Measurements from ENCODE around the gene NCOA6.
"Not testable (repeated sequence)": the region's sequence is repeated elsewhere in the genome, so short reads cannot be mapped to it uniquely, and the experiment has no call there.

The NCOA6 gene

DNA sequence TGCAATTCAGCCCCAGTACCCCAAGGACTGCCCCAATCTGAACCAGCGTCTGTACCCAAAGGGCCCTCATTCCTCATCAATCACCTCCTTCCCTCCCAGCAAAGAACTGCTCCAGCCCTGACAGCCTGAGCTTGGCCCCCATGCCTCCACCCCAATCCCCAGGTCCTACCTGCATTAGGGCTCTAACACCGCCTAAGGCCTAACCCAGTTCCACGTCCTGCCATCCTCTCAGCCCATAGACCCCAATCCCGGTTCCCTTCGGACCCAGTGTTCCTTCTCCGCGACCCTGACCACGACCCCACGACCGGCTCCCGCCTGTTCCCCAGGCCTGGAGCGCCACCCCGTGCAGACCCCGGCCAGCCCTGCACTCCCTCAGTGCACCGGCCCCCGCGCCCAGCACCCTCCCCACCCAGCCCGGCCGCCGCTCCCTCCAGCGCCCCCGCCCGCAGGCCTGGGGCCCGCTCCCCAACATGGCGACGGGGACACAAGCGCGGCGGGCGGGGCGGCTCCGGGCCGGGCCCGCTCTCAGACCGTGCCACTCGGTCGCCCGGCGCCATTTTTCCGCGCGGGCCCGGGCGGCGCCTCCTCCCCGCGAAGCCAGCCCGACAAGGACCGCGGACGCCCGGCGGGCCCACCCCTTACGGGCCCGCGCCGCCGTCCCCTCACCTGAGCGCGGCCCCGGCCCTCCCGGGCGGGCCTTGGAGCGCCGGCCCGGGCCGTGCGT lies 483 bp downstream of the NCOA6 start:
- DNase-seq: peak; percentile 16

DNA sequence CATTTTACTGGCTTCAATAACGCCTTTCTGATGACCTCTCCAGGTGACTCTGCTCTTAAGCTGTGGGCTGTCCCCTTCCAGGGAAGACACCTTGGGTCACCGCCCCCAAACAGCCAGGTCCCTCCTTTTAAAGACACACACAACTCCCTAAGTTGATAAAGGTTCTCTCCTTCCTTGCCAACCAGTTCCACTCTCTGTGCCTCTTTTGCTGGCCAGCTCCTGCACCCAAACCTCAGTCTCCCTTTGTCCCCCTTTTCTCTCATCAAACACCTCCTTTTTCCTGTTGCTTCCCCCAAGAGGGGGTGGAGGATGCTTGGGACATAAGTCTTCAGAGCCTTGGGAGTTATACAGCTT lies 1.0 kb downstream of the NCOA6 start:
- DNase-seq: peak; percentile 62

DNA sequence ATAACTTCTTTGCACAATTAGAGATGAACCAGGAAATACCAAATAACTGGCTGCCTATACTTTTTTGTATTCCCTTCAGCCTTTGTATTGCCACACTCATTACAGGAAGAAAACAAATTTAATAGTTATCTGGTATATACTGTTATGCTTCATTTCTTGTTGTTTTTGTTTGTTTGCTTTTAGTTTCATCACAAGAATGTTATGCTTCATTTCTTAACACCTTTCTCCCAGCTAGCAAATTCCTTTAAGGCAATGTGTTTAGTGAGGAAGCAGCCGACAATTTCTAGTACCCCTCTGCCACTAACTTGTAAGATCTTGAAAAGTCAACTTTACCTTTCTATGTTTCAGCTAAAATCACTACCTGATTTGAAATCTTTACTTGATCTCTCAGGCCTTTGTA lies 1.4 kb downstream of the NCOA6 start:
- DNase-seq: no peak

- DNase-seq: no peak
Measured at GRCh38 chr20:34820805-34821578, 4.5 kb downstream of the NCOA6 start.

GRCh38 chr20:34817801-34818200 lies 7.7 kb downstream of the NCOA6 start:
- no peak for DNase-seq

DNA sequence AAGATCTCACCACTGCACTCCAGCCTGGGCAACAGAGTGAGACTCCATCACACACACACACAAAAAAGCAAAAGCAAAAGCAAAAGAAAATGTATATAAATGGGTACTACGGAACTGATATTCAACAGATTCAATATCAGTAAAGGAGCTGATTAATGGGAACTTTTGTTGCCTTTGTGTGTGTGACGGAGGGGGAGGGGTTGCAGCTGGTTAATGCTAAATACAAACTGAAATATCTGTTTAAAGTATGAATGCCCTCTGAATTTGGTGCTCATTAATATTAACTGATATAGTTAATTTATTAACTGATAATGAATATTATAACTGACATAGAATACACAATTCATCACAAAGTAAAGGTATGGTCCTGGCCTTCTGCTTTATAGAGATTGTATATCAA lies 8.4 kb downstream of the NCOA6 start:
- no peak for DNase-seq

DNA sequence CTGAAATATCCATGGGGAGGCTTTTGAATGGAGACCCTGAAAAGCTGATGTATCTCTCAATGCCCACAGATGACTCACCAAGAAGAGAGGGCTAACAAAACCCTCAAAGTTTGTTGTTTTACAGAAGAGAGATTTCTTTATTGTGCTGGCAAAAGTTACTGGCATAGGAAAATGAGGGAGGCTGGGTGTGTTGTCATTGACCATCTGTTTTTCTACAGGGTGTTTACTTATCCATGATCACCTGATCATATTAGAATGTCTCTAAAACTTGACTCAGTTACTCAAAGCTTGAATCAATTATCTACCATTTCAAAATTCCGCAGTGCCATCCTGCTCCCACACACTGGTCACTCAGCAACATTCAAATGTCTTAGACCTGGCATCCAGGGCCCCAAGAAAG lies 9.8 kb downstream of the NCOA6 start:
- DNase-seq: no peak

- DNase-seq: no peak
Measured at GRCh38 chr20:34808583-34808982, 16.9 kb downstream of the NCOA6 start.

DNA sequence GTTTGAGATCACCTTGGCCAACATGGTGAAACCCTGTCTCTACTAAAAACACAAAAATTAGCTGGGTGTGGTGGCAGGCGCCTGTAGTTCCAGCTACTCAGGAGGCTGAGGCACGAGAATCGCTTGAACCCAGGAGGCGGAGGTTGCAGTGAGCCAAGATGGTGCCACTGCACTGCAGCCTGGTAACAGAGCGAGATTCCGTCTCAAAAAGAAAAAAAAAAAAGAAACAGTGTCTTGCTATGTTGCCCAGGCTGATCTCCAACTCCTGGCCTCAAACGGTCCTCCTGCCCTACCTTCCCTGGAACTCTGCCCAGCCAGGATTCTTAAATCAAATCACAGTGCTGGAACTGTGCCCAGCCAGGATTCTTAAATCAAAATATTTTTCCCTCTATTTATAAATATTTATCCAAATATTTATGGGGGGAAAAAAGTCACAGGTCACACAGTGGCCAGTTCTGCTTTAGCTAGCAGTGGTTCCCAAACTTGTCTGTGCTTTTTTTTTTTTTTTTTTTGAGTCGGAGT lies 17.4 kb downstream of the NCOA6 start:
- DNase-seq: not testable (repeated sequence)

DNA sequence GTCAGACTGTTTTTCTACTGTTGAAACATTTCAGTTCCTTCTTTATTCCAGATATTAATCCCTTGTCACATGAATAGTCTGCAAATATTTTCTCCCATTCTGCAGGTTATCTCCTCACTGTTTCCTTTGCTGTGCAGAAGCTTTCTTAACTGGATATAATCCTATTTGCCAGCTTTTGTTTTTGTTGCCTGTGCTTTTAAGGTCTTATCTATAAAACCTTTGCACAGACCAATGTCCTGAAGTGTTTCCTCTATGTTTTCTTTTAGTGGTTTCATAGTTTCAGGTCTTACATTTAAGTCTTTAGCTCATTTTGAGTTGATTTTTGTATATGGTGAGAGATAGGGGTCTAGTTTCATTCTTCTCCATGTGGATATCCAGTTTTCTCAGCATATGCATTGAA lies 19.2 kb downstream of the NCOA6 start:
- DNase-seq: no peak

GRCh38 chr20:34798871-34799270 lies 26.6 kb downstream of the NCOA6 start:
- DNase-seq: no peak

DNA sequence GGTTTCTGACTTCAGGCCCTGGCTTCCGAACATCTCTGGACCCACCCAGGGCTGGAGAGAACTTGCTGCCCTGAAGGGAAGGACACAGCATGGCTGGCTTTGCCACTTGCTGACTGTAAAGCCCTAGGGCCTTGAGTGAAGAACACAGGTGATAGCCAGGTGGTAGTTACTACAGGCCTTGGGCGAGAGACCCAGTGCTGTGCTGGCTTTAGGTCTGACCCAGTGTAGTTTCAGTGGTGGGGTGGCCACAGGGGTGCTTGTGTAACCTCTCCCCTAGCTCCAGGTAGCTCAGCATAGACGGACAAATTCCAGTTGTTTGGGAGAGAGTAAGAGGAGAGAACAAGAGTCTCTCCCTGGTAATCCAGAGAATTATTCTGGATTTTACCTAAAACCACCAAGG lies 27.1 kb downstream of the NCOA6 start:
- DNase-seq: no peak

- no peak for DNase-seq
Measured at GRCh38 chr20:34797012-34797995, 28.1 kb downstream of the NCOA6 start.

DNA sequence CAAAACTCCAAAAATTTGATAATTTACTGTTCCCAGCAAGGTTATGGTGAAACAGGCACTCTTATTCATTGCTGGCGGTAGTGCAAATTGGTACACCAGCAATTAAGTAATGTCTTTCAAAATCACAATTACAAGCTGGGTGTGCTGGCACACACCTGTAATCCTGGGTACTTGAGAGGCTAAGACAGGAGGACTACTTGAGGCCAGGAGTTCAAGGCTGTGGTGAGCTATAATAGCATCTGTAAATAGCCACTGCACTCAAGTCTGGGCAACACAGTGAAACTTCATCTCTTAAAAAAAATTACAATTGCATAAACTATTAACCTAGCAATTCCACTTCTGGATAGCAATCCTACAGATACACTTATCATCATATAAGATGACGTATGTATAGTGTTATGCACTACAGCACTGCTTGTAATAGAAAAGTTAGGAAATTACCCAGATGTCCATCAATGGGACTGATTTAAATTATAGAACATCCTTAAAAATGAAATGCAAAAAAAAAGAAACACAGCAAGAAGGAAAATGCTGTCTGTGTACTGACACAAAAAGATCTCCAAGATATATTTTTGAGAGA lies 31.4 kb downstream of the NCOA6 start:
- DNase-seq: no peak

DNA sequence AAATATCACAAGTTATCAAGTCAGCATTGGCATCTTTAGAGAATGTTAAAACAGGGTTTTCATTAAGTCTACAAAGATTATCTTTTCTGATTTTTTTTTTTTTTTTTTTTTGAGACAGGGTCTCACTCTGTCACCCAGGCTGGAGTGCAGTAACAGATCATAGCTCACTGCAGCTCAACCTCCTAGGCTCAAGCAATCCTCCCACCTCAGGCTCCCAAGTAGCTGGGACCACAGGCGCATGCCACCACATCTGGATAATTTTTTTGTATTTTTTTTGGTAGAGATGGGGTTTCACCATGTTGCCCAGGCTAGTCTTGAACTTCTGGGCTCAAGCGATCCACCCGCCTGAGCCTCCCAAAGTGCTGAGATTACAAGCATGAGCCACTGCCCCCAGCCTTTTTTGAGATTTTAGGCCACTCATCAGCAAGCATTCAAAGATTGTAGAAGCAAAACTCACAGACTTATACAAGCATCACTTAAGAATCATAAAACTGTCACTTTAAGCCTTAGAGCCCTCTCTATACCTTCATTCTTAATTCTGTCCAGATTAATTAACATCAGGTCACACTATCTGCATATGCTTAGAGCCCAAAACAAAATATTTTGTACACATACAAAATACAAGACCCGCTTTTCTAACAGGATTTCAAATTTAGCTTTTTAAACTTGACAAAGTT lies 32.6 kb downstream of the NCOA6 start:
- no peak for DNase-seq

DNA sequence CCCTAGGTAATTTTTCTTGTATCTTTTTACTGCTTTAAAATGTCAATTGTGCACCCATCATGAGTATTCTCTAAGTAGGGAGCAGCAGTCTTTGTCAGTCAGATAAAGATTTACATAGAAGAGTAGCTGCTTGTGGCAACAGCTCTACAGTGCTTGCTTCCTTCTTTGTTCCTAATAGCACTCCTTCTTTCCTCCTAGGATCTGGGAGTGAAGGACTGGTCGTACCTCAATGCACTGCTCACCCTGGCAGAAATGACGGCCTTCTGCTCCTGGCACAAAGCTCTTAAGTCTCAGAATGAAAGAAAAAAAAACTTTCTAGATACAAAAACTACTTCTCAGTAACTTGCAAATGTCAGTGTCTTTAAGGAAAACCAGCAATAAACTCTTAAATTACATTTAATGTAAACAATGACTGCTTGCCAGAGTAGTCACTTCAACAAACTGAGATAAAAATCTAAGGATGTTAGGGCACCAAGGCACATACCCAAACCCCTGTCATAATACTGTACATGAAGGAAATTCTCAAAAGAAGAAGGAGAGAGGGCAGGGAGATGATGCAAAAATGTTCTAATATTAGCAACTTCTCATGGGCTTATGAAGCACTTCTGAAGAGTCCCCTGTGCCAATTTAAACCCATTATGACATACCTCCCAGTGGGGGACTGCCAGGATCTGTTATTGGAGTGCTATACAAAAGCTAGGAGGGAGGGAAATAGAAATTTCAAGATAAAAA lies 34.0 kb downstream of the NCOA6 start:
- DNase-seq: no peak

GRCh38 chr20:34781220-34781619 lies 44.2 kb downstream of the NCOA6 start:
- no peak for DNase-seq

- not testable (repeated sequence) for DNase-seq
Measured at GRCh38 chr20:34780291-34780690, 45.2 kb downstream of the NCOA6 start.

- DNase-seq: no peak
Measured at GRCh38 chr20:34776177-34776576, 49.3 kb downstream of the NCOA6 start.

DNA sequence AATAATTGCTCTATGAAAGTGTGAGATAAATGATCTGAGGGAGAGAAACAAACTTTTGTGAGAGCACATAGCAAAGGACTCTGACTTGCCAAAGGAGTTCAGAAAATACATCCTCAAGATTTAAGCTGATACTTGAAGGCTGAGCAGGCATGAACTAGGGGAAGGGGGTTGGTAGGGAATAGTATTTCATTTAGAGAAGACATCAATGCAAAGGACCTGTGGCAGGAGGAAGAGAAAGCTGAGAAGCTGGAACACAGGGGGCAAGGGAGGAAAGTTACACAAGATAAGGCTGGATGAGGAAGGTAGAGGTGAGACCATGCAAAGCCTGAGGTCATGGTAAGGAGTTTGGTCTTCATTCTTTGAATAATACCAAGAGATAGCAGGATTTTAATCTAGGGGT lies 50.6 kb downstream of the NCOA6 start:
- DNase-seq: no peak

- no peak for DNase-seq
Measured at GRCh38 chr20:34774449-34774848, 51.0 kb downstream of the NCOA6 start.

Measured in NCI-H1417 treated with DMSO at 0.1 percent for 48 hours (cell line).